ENCODE data around the gene WSCD2.

Gene WSCD2

GRCh38 chr12:108129017-108129812 lies at the start of gene WSCD2:
Gene WSCD2 (plus strand): TSS chr12:108129288. CDS start chr12:108195833, 66,545 bp downstream.
- DNase-seq (ENCODE audit: low read depth) = no peak

GRCh38 chr12:108079721-108080120 lies 49.4 kb upstream of the WSCD2 start:
- DNase-seq (ENCODE audit: low read depth) = no peak

- DNase-seq (ENCODE audit: low read depth) = no peak
These were observed 48.7 kb upstream of the WSCD2 start for GRCh38 chr12:108080363-108080762.

- no peak for DNase-seq (ENCODE audit: low read depth)
These were observed 46.6 kb upstream of the WSCD2 start for GRCh38 chr12:108082485-108082884.

GRCh38 chr12:108087900-108088299 lies 41.2 kb upstream of the WSCD2 start:
- no peak for DNase-seq (ENCODE audit: low read depth)

- DNase-seq (ENCODE audit: low read depth) = no peak
These were observed 38.8 kb upstream of the WSCD2 start for GRCh38 chr12:108090107-108090899.

GRCh38 chr12:108090932-108091678 lies 38.0 kb upstream of the WSCD2 start:
- no peak for DNase-seq (ENCODE audit: low read depth)

- DNase-seq (ENCODE audit: low read depth) = no peak
These were observed 37.4 kb upstream of the WSCD2 start for GRCh38 chr12:108091679-108092051.

GRCh38 chr12:108093209-108093608 lies 35.9 kb upstream of the WSCD2 start:
- no peak for DNase-seq (ENCODE audit: low read depth)

- no peak for DNase-seq (ENCODE audit: low read depth)
These were observed 34.9 kb upstream of the WSCD2 start for GRCh38 chr12:108094056-108094649.

- DNase-seq (ENCODE audit: low read depth) = no peak
These were observed 31.8 kb upstream of the WSCD2 start for GRCh38 chr12:108097160-108097911.

GRCh38 chr12:108098374-108098773 lies 30.7 kb upstream of the WSCD2 start:
- no peak for DNase-seq (ENCODE audit: low read depth)

GRCh38 chr12:108099073-108099472 lies 30.0 kb upstream of the WSCD2 start:
- DNase-seq (ENCODE audit: low read depth) = no peak

GRCh38 chr12:108099778-108100489 lies 29.2 kb upstream of the WSCD2 start:
- no peak for DNase-seq (ENCODE audit: low read depth)

GRCh38 chr12:108101605-108102175 lies 27.4 kb upstream of the WSCD2 start:
- DNase-seq (ENCODE audit: low read depth) = no peak

GRCh38 chr12:108102363-108102762 lies 26.7 kb upstream of the WSCD2 start:
- no peak for DNase-seq (ENCODE audit: low read depth)

- DNase-seq (ENCODE audit: low read depth) = no peak
These were observed 26.0 kb upstream of the WSCD2 start for GRCh38 chr12:108103087-108103486.

- DNase-seq (ENCODE audit: low read depth) = no peak
These were observed 25.6 kb upstream of the WSCD2 start for GRCh38 chr12:108103517-108103916.

- no peak for DNase-seq (ENCODE audit: low read depth)
These were observed 24.4 kb upstream of the WSCD2 start for GRCh38 chr12:108104657-108105056.

- DNase-seq (ENCODE audit: low read depth) = no peak
These were observed 22.5 kb upstream of the WSCD2 start for GRCh38 chr12:108106599-108106998.

Data from stimulated activated CD8-positive, alpha-beta memory T cell treated with anti-CD3 and anti-CD28 coated beads, Interleukin-7, amount 100 ng/mL, for 24 hours (primary cell).